ENCODE results near the gene DCUN1D2. TPM values are rescaled to one million over a fixed set of nuclear protein-coding genes. Genes with fewer than 3 reads are reported as not detected.

Gene DCUN1D2
- total and polyA plus RNA-seq, 5 donors from 2014 or later = 6.8 to 23.0 (median 9.3) TPM

- Mint-ChIP-seq H3K36me3 (no peaks in the 10 kb centered on the region), H3K27ac (no peak overlapping the region), H3K4me1 (no peaks in the 10 kb centered on the region), H3K9me3 (no peaks in the 10 kb centered on the region), H3K4me3 (no peak overlapping the region), H3K27me3 (no peaks in the 10 kb centered on the region)
- Histone ChIP-seq H3K36me3 (ENCODE audit: control insufficient read depth, insufficient read depth, low read length) (no peaks in the 10 kb centered on the region), H3K27ac (ENCODE audit: insufficient read depth, low read length, poor library complexity, severe bottlenecking) (no peak overlapping the region), H3K9me3 (ENCODE audit: control insufficient read depth in 2 of 2, low read length in 2 of 2) (no peaks in the 10 kb centered on the region), H3K4me3 (ENCODE audit: low read depth, low read length) (no peak overlapping the region), H3K4me1 (ENCODE audit: control insufficient read depth, insufficient read depth, low read length, poor library complexity, severe bottlenecking) (no peaks in the 10 kb centered on the region), H3K27me3 (ENCODE audit: control insufficient read depth, insufficient read depth, low read length) (no peaks in the 10 kb centered on the region)
- DNase-seq (no peak), ATAC-seq (ENCODE audit: low read depth in 2 of 2) (no peak)
These were observed 61.5 kb downstream of the DCUN1D2 start for GRCh38 chr13:113428871-113429607.

GRCh38 chr13:113428469-113428865 lies 62.0 kb downstream of the DCUN1D2 start:
- Histone ChIP-seq H3K27ac (ENCODE audit: insufficient read depth, low read length, poor library complexity, severe bottlenecking) (no peak overlapping the region), H3K36me3 (ENCODE audit: control insufficient read depth, insufficient read depth, low read length) (no peaks in the 10 kb centered on the region), H3K4me1 (ENCODE audit: control insufficient read depth, insufficient read depth, low read length, poor library complexity, severe bottlenecking) (no peaks in the 10 kb centered on the region), H3K9me3 (ENCODE audit: control insufficient read depth in 2 of 2, low read length in 2 of 2) (no peaks in the 10 kb centered on the region), H3K4me3 (ENCODE audit: low read depth, low read length) (no peak overlapping the region), H3K27me3 (ENCODE audit: control insufficient read depth, insufficient read depth, low read length) (no peaks in the 10 kb centered on the region)
- Mint-ChIP-seq H3K4me1 (no peaks in the 10 kb centered on the region), H3K4me3 (no peak overlapping the region), H3K9me3 (no peaks in the 10 kb centered on the region), H3K36me3 (no peaks in the 10 kb centered on the region), H3K27ac (peak overlapping the region in 1 of 3 donors; percentile 20), H3K27me3 (no peaks in the 10 kb centered on the region)
- no peak for DNase-seq
- ATAC-seq (ENCODE audit: low read depth in 2 of 2) = no peak

GRCh38 chr13:113427562-113428468 lies 62.7 kb downstream of the DCUN1D2 start:
- H3K36me3 Mint-ChIP-seq = no peaks in the 10 kb centered on the region
- H3K9me3 Mint-ChIP-seq = no peaks in the 10 kb centered on the region
- H3K27ac Mint-ChIP-seq = peak overlapping the region in 1 of 3 donors; percentile 20
- H3K4me1 Mint-ChIP-seq = no peaks in the 10 kb centered on the region
- Histone ChIP-seq H3K9me3 (ENCODE audit: control insufficient read depth in 2 of 2, low read length in 2 of 2) (no peaks in the 10 kb centered on the region), H3K4me1 (ENCODE audit: control insufficient read depth, insufficient read depth, low read length, poor library complexity, severe bottlenecking) (no peaks in the 10 kb centered on the region), H3K27ac (ENCODE audit: insufficient read depth, low read length, poor library complexity, severe bottlenecking) (no peak overlapping the region), H3K27me3 (ENCODE audit: control insufficient read depth, insufficient read depth, low read length) (no peaks in the 10 kb centered on the region), H3K36me3 (ENCODE audit: control insufficient read depth, insufficient read depth, low read length) (no peaks in the 10 kb centered on the region), H3K4me3 (ENCODE audit: low read depth, low read length) (no peak overlapping the region)
- no peak overlapping the region for H3K4me3 Mint-ChIP-seq
- no peak for DNase-seq
- no peak for ATAC-seq (ENCODE audit: low read depth in 2 of 2)
- no peaks in the 10 kb centered on the region for H3K27me3 Mint-ChIP-seq

- Mint-ChIP-seq H3K27ac (no peak overlapping the region), H3K9me3 (no peaks in the 10 kb centered on the region), H3K4me3 (no peak overlapping the region), H3K4me1 (no peaks in the 10 kb centered on the region), H3K36me3 (no peaks in the 10 kb centered on the region), H3K27me3 (no peaks in the 10 kb centered on the region)
- no peak for DNase-seq
- H3K4me1 ChIP-seq (ENCODE audit: control insufficient read depth, insufficient read depth, low read length, poor library complexity, severe bottlenecking) = no peaks in the 10 kb centered on the region
- H3K36me3 ChIP-seq (ENCODE audit: control insufficient read depth, insufficient read depth, low read length) = no peaks in the 10 kb centered on the region
- no peaks in the 10 kb centered on the region for H3K9me3 ChIP-seq (ENCODE audit: control insufficient read depth in 2 of 2, low read length in 2 of 2)
- H3K27me3 ChIP-seq (ENCODE audit: control insufficient read depth, insufficient read depth, low read length) = no peaks in the 10 kb centered on the region
- ATAC-seq (ENCODE audit: low read depth in 2 of 2) = no peak
- no peak overlapping the region for H3K4me3 ChIP-seq (ENCODE audit: low read depth, low read length)
- H3K27ac ChIP-seq (ENCODE audit: insufficient read depth, low read length, poor library complexity, severe bottlenecking) = no peak overlapping the region
These were observed 63.9 kb downstream of the DCUN1D2 start for GRCh38 chr13:113426591-113426986.

- H3K9me3 Mint-ChIP-seq = no peaks in the 10 kb centered on the region
- H3K27ac Mint-ChIP-seq = no peak overlapping the region
- Histone ChIP-seq H3K27me3 (ENCODE audit: control insufficient read depth, insufficient read depth, low read length) (no peaks in the 10 kb centered on the region), H3K9me3 (ENCODE audit: control insufficient read depth in 2 of 2, low read length in 2 of 2) (no peaks in the 10 kb centered on the region), H3K27ac (ENCODE audit: insufficient read depth, low read length, poor library complexity, severe bottlenecking) (no peak overlapping the region), H3K4me3 (ENCODE audit: low read depth, low read length) (no peak overlapping the region), H3K36me3 (ENCODE audit: control insufficient read depth, insufficient read depth, low read length) (no peaks in the 10 kb centered on the region), H3K4me1 (ENCODE audit: control insufficient read depth, insufficient read depth, low read length, poor library complexity, severe bottlenecking) (no peaks in the 10 kb centered on the region)
- no peaks in the 10 kb centered on the region for H3K4me1 Mint-ChIP-seq
- H3K27me3 Mint-ChIP-seq = no peaks in the 10 kb centered on the region
- DNase-seq = no peak
- no peak for ATAC-seq (ENCODE audit: low read depth in 2 of 2)
- H3K36me3 Mint-ChIP-seq = no peaks in the 10 kb centered on the region
- no peak overlapping the region for H3K4me3 Mint-ChIP-seq
These were observed 64.4 kb downstream of the DCUN1D2 start for GRCh38 chr13:113425941-113426590.

- ATAC-seq (ENCODE audit: low read depth in 2 of 2) = no peak
- no peaks in the 10 kb centered on the region for H3K9me3 ChIP-seq (ENCODE audit: control insufficient read depth in 2 of 2, low read length in 2 of 2)
- H3K4me3 Mint-ChIP-seq = no peak overlapping the region
- H3K36me3 Mint-ChIP-seq = no peaks in the 10 kb centered on the region
- H3K27me3 ChIP-seq (ENCODE audit: control insufficient read depth, insufficient read depth, low read length) = no peaks in the 10 kb centered on the region
- H3K27ac Mint-ChIP-seq = no peak overlapping the region
- DNase-seq = no peak
- no peaks in the 10 kb centered on the region for H3K4me1 ChIP-seq (ENCODE audit: control insufficient read depth, insufficient read depth, low read length, poor library complexity, severe bottlenecking)
- no peak overlapping the region for H3K27ac ChIP-seq (ENCODE audit: insufficient read depth, low read length, poor library complexity, severe bottlenecking)
- H3K27me3 Mint-ChIP-seq = peaks cover 4% of the 10 kb centered on the region
- H3K4me3 ChIP-seq (ENCODE audit: low read depth, low read length) = no peak overlapping the region
- peaks cover 0 to 2% (median 0%) of the 10 kb centered on the region in 7 donors for H3K9me3 Mint-ChIP-seq
- no peaks in the 10 kb centered on the region for H3K4me1 Mint-ChIP-seq
- H3K36me3 ChIP-seq (ENCODE audit: control insufficient read depth, insufficient read depth, low read length) = no peaks in the 10 kb centered on the region
These were observed 66.9 kb downstream of the DCUN1D2 start for GRCh38 chr13:113423520-113424163.

- H3K4me3 ChIP-seq (ENCODE audit: low read depth, low read length) = no peak overlapping the region
- no peaks in the 10 kb centered on the region for H3K36me3 ChIP-seq (ENCODE audit: control insufficient read depth, insufficient read depth, low read length)
- Mint-ChIP-seq H3K4me3 (no peak overlapping the region), H3K9me3 (peaks cover 0 to 2% (median 0%) of the 10 kb centered on the region in 7 donors), H3K36me3 (no peaks in the 10 kb centered on the region), H3K4me1 (no peaks in the 10 kb centered on the region), H3K27ac (no peak overlapping the region), H3K27me3 (peaks cover 4% of the 10 kb centered on the region)
- H3K4me1 ChIP-seq (ENCODE audit: control insufficient read depth, insufficient read depth, low read length, poor library complexity, severe bottlenecking) = no peaks in the 10 kb centered on the region
- H3K27me3 ChIP-seq (ENCODE audit: control insufficient read depth, insufficient read depth, low read length) = no peaks in the 10 kb centered on the region
- H3K9me3 ChIP-seq (ENCODE audit: control insufficient read depth in 2 of 2, low read length in 2 of 2) = no peaks in the 10 kb centered on the region
- no peak for DNase-seq
- ATAC-seq (ENCODE audit: low read depth in 2 of 2) = no peak
- no peak overlapping the region for H3K27ac ChIP-seq (ENCODE audit: insufficient read depth, low read length, poor library complexity, severe bottlenecking)
These were observed 67.5 kb downstream of the DCUN1D2 start for GRCh38 chr13:113422807-113423519.

Measured in CD4-positive, CD25-positive, alpha-beta regulatory T cell (primary cell).